ENCODE data around the gene FUOM. TPM values are rescaled to one million over a fixed set of nuclear protein-coding genes. Genes with fewer than 3 reads are reported as not detected.

The FUOM gene
- total RNA-seq, 1 donor from 2014 or later = 13.0 TPM

- no peak for DNase-seq
- Mint-ChIP-seq H3K9me3 (ENCODE audit: unreplicated experiment) (peaks cover 5% of the 10 kb centered on the region), H3K4me1 (ENCODE audit: low read depth, unreplicated experiment) (no peaks in the 10 kb centered on the region), H3K27ac (ENCODE audit: unreplicated experiment) (no peak overlapping the region), H3K27me3 (ENCODE audit: unreplicated experiment) (peaks cover 3% of the 10 kb centered on the region), H3K4me3 (ENCODE audit: unreplicated experiment) (no peak overlapping the region), H3K36me3 (ENCODE audit: unreplicated experiment) (peaks cover 10% of the 10 kb centered on the region)
- TF ChIP-seq CTCF (IDR thresholded peaks at IDR 0.05; ENCODE audit: partially characterized antibody, unreplicated experiment) = no peak
Measured at GRCh38 chr10:133366751-133367150, 8.9 kb upstream of the FUOM start.

GRCh38 chr10:133366130-133366478 is 8.3 kb upstream of the FUOM start:
- Mint-ChIP-seq H3K9me3 (ENCODE audit: unreplicated experiment) (peaks cover 5% of the 10 kb centered on the region), H3K27ac (ENCODE audit: unreplicated experiment) (no peak overlapping the region), H3K4me3 (ENCODE audit: unreplicated experiment) (no peak overlapping the region)

GRCh38 chr10:133365461-133366129 is 7.8 kb upstream of the FUOM start:
- DNase-seq = no peak
- Mint-ChIP-seq H3K36me3 (ENCODE audit: unreplicated experiment) (peaks cover 15% of the 10 kb centered on the region), H3K27me3 (ENCODE audit: unreplicated experiment) (peaks cover 3% of the 10 kb centered on the region), H3K27ac (ENCODE audit: unreplicated experiment) (no peak overlapping the region), H3K4me1 (ENCODE audit: low read depth, unreplicated experiment) (no peaks in the 10 kb centered on the region), H3K4me3 (ENCODE audit: unreplicated experiment) (no peak overlapping the region), H3K9me3 (ENCODE audit: unreplicated experiment) (peaks cover 5% of the 10 kb centered on the region)
- TF ChIP-seq CTCF (IDR thresholded peaks at IDR 0.05; ENCODE audit: partially characterized antibody, unreplicated experiment) = no peak

More at GRCh38 chr10:133366130-133366478, 8.3 kb upstream of the FUOM start:
- Mint-ChIP-seq H3K4me1 (ENCODE audit: low read depth, unreplicated experiment) (no peaks in the 10 kb centered on the region), H3K36me3 (ENCODE audit: unreplicated experiment) (peaks cover 15% of the 10 kb centered on the region), H3K27me3 (ENCODE audit: unreplicated experiment) (peaks cover 3% of the 10 kb centered on the region)
- no peak for DNase-seq
- TF ChIP-seq CTCF (IDR thresholded peaks at IDR 0.05; ENCODE audit: partially characterized antibody, unreplicated experiment) = no peak

- no peak for DNase-seq
- Mint-ChIP-seq H3K27ac (ENCODE audit: unreplicated experiment) (no peak overlapping the region), H3K27me3 (ENCODE audit: unreplicated experiment) (peaks cover 3% of the 10 kb centered on the region), H3K4me3 (ENCODE audit: unreplicated experiment) (no peak overlapping the region), H3K9me3 (ENCODE audit: unreplicated experiment) (peaks cover 7% of the 10 kb centered on the region), H3K36me3 (ENCODE audit: unreplicated experiment) (peaks cover 15% of the 10 kb centered on the region), H3K4me1 (ENCODE audit: low read depth, unreplicated experiment) (no peaks in the 10 kb centered on the region)
- no peak for TF ChIP-seq CTCF (IDR thresholded peaks at IDR 0.05; ENCODE audit: partially characterized antibody, unreplicated experiment)
Measured at GRCh38 chr10:133364645-133365431, 7.0 kb upstream of the FUOM start.

GRCh38 chr10:133362846-133363245 is 5.0 kb upstream of the FUOM start:
- Mint-ChIP-seq H3K27me3 (ENCODE audit: unreplicated experiment) (peaks cover 3% of the 10 kb centered on the region), H3K4me1 (ENCODE audit: low read depth, unreplicated experiment) (no peaks in the 10 kb centered on the region), H3K27ac (ENCODE audit: unreplicated experiment) (no peak overlapping the region), H3K9me3 (ENCODE audit: unreplicated experiment) (peaks cover 7% of the 10 kb centered on the region), H3K36me3 (ENCODE audit: unreplicated experiment) (peaks cover 15% of the 10 kb centered on the region), H3K4me3 (ENCODE audit: unreplicated experiment) (no peak overlapping the region)
- no peak for TF ChIP-seq CTCF (IDR thresholded peaks at IDR 0.05; ENCODE audit: partially characterized antibody, unreplicated experiment)
- no peak for DNase-seq

Measured in glutamatergic neuron (in vitro differentiated cells).